Mucosa of descending colon (tissue), 3 donors: ENCODE measurements around the gene GSE1. TPM values are rescaled to one million over a fixed set of nuclear protein-coding genes. Genes with fewer than 3 reads are reported as not detected.

Source experiments
- ATAC-seq: fragments of 200-7000 bp; cut with Tn5 transposase; one replicate; pipeline ENCODE4 v1.9.1; 2020; ENCODE audit warnings: mild to moderate bottlenecking, moderate library complexity
- DNase-seq, 3 donors: peaks; one replicate each; pipeline ENCODE4 v3.0.0-alpha.2; 2020
- H3K36me3 ChIP-seq: fragments of 200-600 bp; one replicate; pipeline ENCODE4 v1.8.0; 2021; ENCODE audit warnings: low read depth, mild to moderate bottlenecking
- H3K4me1 ChIP-seq: fragments of 200-600 bp; one replicate; pipeline ENCODE4 v1.8.0; 2021; ENCODE audit warnings: low read depth, mild to moderate bottlenecking
- H3K4me3 ChIP-seq: fragments of 200-600 bp; one replicate; pipeline ENCODE4 v1.8.0; 2021; ENCODE audit warnings: mild to moderate bottlenecking
- H3K9me3 ChIP-seq: fragments of 200-600 bp; one replicate; pipeline ENCODE4 v1.8.0; 2021; ENCODE audit warnings: mild to moderate bottlenecking
- CTCF ChIP-seq: fragments of 200-600 bp; IDR thresholded peaks from one replicate; pipeline ENCODE4 v1.8.0; 2022; ENCODE audit warnings: antibody characterized with exemption, mild to moderate bottlenecking
- intact Hi-C, 2 donors: fragments of 100-400 bp; cut with DNase I in 1 of 2; cut with micrococcal nuclease in 1 of 2; formaldehyde crosslinking; loops; one replicate each; pipeline versions ENCODE4 v1.11.0 to v1.11.1; 2022; cut with DNase I, micrococcal nuclease
- total RNA-seq, 3 donors: library from RNA; stranded (reverse); fragmentation: NEBNext Ultra II Directional in 2 of 3; extraction: Animal tissue kit (Norgen Biotek cat#: 25700) in 2 of 3; gene quantifications; one replicate each; pipeline versions ENCODE4 v1.2.1 to v1.2.4, GENCODE V29; 2021 to 2023
- donor health status: DM: no; HTN: no; CAD: no; lungs with moderate emphysema.
- donor health status: DM: no; HTN: no; CAD: no.
- donor health status: DM: no; HTN: yes; CAD: no.

GSE1 gene
- total RNA-seq, 3 donors from 2014 or later, result 107 to 122 (median 107) TPM

GRCh38 chr16:85615852-85616606 is 2.9 kb downstream of the GSE1 start:
- H3K36me3 ChIP-seq, result no peaks in the 10 kb centered on the region
- intact Hi-C loops, result no loop called here
- TF ChIP-seq CTCF, result peak; percentile 67
- H3K9me3 ChIP-seq, result no peaks in the 10 kb centered on the region
- DNase-seq, result peak; percentile 85 to 88 (median 86)
- peak; percentile 19 for ATAC-seq
- H3K4me1 ChIP-seq, result peaks cover 46% of the 10 kb centered on the region
- H3K4me3 ChIP-seq, result no peak overlapping the region

- DNase-seq (peak; percentile 40 to 74 (median 58)), ATAC-seq (no peak)
- Histone ChIP-seq H3K4me1 (peaks cover 51% of the 10 kb centered on the region), H3K36me3 (no peaks in the 10 kb centered on the region), H3K4me3 (no peak overlapping the region), H3K9me3 (no peaks in the 10 kb centered on the region)
- no peak for TF ChIP-seq CTCF
- intact Hi-C loops, result no loop called here
Observed at GRCh38 chr16:85616607-85617321, 3.6 kb downstream of the GSE1 start.

- Histone ChIP-seq H3K9me3 (no peaks in the 10 kb centered on the region), H3K36me3 (no peaks in the 10 kb centered on the region), H3K4me1 (peaks cover 63% of the 10 kb centered on the region), H3K4me3 (no peak overlapping the region)
- TF ChIP-seq CTCF, result no peak
- ATAC-seq, result no peak
- intact Hi-C loops, result no loop called here
- DNase-seq, result no peak
Observed at GRCh38 chr16:85617948-85618347, 4.8 kb downstream of the GSE1 start.

GRCh38 chr16:85618521-85618920 is 5.4 kb downstream of the GSE1 start:
- TF ChIP-seq CTCF, result no peak
- Histone ChIP-seq H3K4me1 (peaks cover 63% of the 10 kb centered on the region), H3K9me3 (no peaks in the 10 kb centered on the region), H3K4me3 (no peak overlapping the region), H3K36me3 (no peaks in the 10 kb centered on the region)
- intact Hi-C loops, result no loop called here
- DNase-seq, result no peak
- ATAC-seq, result no peak

GRCh38 chr16:85619101-85619891 is 6.2 kb downstream of the GSE1 start:
- TF ChIP-seq CTCF, result no peak
- ATAC-seq, result no peak
- no peaks in the 10 kb centered on the region for H3K9me3 ChIP-seq
- no peaks in the 10 kb centered on the region for H3K36me3 ChIP-seq
- peaks cover 61% of the 10 kb centered on the region for H3K4me1 ChIP-seq
- H3K4me3 ChIP-seq, result no peak overlapping the region
- intact Hi-C loops, result no loop called here
- no peak for DNase-seq
